Astrocyte of the spinal cord (primary cell): ENCODE measurements around the gene STX17.
"Not testable (repeated sequence)": the region's sequence is repeated elsewhere in the genome, so short reads cannot be mapped to it uniquely, and the experiment has no call there.

Experiments used
- DNase-seq: peaks from one replicate; pipeline ENCODE4 v3.0.0; 2011; ENCODE audit warnings: low read depth, low spot score
- H3K4me3 ChIP-seq: 2 replicates; pipeline ENCODE4 v1.5.1; 2011; ENCODE audit warnings: low read depth, mild to moderate bottlenecking, low read length, moderate library complexity
- in situ Hi-C: cut with HindIII; loops from 2 replicates; pipeline ENCODE4 v1.10.0; 2017; ENCODE audit warnings: low sequenced_read_pairs
- TF ChIP-seq, protein P1 (sequence below): IDR thresholded peaks from 2 replicates; pipeline ENCODE4 v1.5.1; 2012; ENCODE audit warnings: low read depth, mild to moderate bottlenecking, low read length, inconsistent platforms

Gene STX17

GRCh38 chr9:99971410-99971809 lies 65.0 kb downstream of the STX17 start:
- DNase-seq = no peak
- H3K4me3 ChIP-seq = no peak overlapping the region
- TF ChIP-seq, protein P1, sequence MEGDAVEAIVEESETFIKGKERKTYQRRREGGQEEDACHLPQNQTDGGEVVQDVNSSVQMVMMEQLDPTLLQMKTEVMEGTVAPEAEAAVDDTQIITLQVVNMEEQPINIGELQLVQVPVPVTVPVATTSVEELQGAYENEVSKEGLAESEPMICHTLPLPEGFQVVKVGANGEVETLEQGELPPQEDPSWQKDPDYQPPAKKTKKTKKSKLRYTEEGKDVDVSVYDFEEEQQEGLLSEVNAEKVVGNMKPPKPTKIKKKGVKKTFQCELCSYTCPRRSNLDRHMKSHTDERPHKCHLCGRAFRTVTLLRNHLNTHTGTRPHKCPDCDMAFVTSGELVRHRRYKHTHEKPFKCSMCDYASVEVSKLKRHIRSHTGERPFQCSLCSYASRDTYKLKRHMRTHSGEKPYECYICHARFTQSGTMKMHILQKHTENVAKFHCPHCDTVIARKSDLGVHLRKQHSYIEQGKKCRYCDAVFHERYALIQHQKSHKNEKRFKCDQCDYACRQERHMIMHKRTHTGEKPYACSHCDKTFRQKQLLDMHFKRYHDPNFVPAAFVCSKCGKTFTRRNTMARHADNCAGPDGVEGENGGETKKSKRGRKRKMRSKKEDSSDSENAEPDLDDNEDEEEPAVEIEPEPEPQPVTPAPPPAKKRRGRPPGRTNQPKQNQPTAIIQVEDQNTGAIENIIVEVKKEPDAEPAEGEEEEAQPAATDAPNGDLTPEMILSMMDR = no peak
- in situ Hi-C loops = no loop called here

- no peak for DNase-seq
- TF ChIP-seq, protein P1 = no peak
- in situ Hi-C loops = no loop called here
- no peak overlapping the region for H3K4me3 ChIP-seq
Measured at GRCh38 chr9:99973455-99973854, 67.0 kb downstream of the STX17 start.

- in situ Hi-C loops = no loop called here
- no peak for DNase-seq
- TF ChIP-seq, protein P1 = no peak
- H3K4me3 ChIP-seq = no peak overlapping the region
Measured at GRCh38 chr9:99977033-99977792, 70.8 kb downstream of the STX17 start.

DNA sequence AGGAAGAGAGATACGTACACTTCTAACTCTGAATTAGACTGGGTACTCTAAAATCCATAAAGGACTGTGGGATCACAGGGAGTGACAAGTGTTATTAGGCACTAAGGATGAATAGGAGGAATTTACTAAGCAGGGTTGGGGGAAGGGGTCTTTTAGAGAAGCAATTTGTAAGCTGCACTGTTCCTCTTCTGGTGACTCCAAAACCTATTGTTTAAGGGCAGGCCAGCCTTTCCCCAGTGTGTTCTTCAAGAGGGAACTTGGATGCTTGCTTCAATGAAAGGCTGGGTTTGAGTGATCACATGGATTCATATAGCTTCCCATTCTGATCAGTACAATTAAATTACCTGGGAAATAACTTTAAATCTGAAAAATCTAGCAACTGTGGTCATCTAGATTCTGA lies 71.8 kb downstream of the STX17 start:
- DNase-seq = no peak
- in situ Hi-C loops = no loop called here
- H3K4me3 ChIP-seq = no peak overlapping the region
- TF ChIP-seq, protein P1 = no peak

- DNase-seq = no peak
- H3K4me3 ChIP-seq = no peak overlapping the region
- TF ChIP-seq, protein P1 = no peak
- in situ Hi-C loops = no loop called here
Measured at GRCh38 chr9:99980598-99980997, 74.1 kb downstream of the STX17 start.

DNA sequence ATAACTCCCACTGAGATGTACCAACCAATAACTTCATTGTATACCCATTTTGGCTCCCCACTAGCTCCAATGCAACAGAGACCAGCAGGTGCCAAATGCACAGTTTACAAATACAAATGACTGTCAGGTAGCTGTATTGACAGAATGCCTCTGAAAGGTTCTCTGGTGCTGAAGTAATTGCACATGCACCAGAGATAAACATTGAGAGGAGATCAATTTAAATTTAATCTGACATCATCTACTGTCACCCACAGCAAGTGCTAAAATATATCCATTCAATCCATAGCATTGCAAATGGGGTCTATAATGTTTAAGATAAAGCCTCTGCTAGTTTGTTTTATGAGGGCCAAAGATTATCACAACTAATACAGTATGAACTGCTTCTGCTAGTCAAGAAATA lies 80.2 kb downstream of the STX17 start:
- TF ChIP-seq, protein P1 = no peak
- no peak for DNase-seq
- H3K4me3 ChIP-seq = no peak overlapping the region
- in situ Hi-C loops = no loop called here

DNA sequence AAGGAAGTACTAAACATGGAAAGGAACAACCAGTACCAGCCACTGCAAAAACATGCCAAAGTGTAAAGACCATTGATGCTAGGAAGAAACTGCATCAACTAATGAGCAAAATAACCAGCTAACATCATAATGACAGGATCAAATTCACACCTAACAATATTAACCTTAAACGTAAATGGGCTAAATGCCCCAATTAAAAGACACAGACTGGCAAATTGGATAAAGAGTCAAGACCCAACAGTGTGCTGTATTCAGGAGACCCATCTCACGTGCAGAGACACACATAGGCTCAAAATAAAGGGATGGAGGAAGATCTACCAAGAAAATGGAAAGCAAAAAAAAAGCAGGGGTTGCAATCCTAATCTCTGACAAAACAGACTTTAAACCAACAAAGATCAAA lies 84.1 kb downstream of the STX17 start:
- DNase-seq, in situ Hi-C loops, H3K4me3 ChIP-seq: not testable (repeated sequence)
